Adrenal gland (tissue), 12 donors: ENCODE results near the gene CTDSP2. TPM values are rescaled to one million over a fixed set of nuclear protein-coding genes. Genes with fewer than 3 reads are reported as not detected.
A peak's percentile ranks its signal among the peaks of the same experiment; 100 is the strongest.

Source experiments
- DNase-seq, 7 donors: peaks; one replicate each; pipeline ENCODE4 v3.0.0-alpha.2; 2019 to 2020
- H3K27ac ChIP-seq, 5 donors: fragments of 200-600 bp; sonication (generic) in 4 of 5; 1 replicate in 3 of 5; 2 replicates in 2 of 5; pipeline versions ENCODE4 v1.5.1 to v1.8.0; 2016 to 2020; ENCODE audit warnings: mild to moderate bottlenecking in 1 of 5
- H3K27me3 ChIP-seq: fragments of 200-600 bp; 2 replicates; pipeline ENCODE4 v1.8.0; 2021
- H3K36me3 ChIP-seq, 2 donors: fragments of 200-600 bp; replicated peaks in 1 of 2; 1 replicate in 1 of 2; 2 replicates in 1 of 2; pipeline versions ENCODE4 v1.5.1 to v1.8.0; 2018 to 2022
- H3K4me1 ChIP-seq, 2 donors: fragments of 200-600 bp; replicated peaks in 1 of 2; 1 replicate in 1 of 2; 2 replicates in 1 of 2; pipeline versions ENCODE4 v1.5.1 to v1.8.0; 2018 to 2021
- H3K4me3 ChIP-seq, 4 donors: fragments of 200-600 bp; sonication (generic) in 3 of 4; one replicate each; pipeline ENCODE4 v1.5.1; 2016 to 2018
- H3K9me3 ChIP-seq, 3 donors: fragments of 200-600 bp; sonication (generic) in 1 of 3; replicated peaks in 1 of 3; 1 replicate in 2 of 3; 2 replicates in 1 of 3; pipeline versions ENCODE4 v1.5.1 to v1.8.0; 2016 to 2021
- POLR2A ChIP-seq, 2 donors: fragments of 450-650 bp; IDR thresholded peaks; one replicate each; pipeline ENCODE4 v1.6.1; 2017; ENCODE audit warnings: antibody characterized with exemption in 2 of 2, mild to moderate bottlenecking in 2 of 2, moderate library complexity in 1 of 2
- WGBS, 4 donors: extraction: QIAGEN DNeasy Blood & Tissue Kit in 2 of 4; methylation state at CpG; one replicate each; pipeline versions ENCODE4 v1.1.5 to v1.1.7; 2013 to 2017; 5-methylcytosine and 5-hydroxymethylcytosine counted together
- intact Hi-C, 2 donors: fragments of 100-400 bp; cut with DNase I; formaldehyde crosslinking; loops; one replicate each; pipeline versions ENCODE4 v1.14.1 to v1.15.0; 2022 to 2023
- polyA plus RNA-seq, 3 donors: library from polyadenylated mRNA; stranded (reverse); fragments of 200-250 nt in 2 of 3; fragments of 350-450 nt in 1 of 3; fragmentation: Illumina TruSeq in 1 of 3; extraction: RNeasy Lipid Tissue Mini Kit (QIAGEN cat#74804) in 1 of 3; gene quantifications; one replicate each; pipeline ENCODE4 v1.2.3, GENCODE V29; 2013 to 2014
- total RNA-seq, 9 donors: library from RNA; depleted of rRNA in 4 of 9; stranded (reverse); fragments of >200 nt in 4 of 9; fragments of 120-200 nt in 1 of 9; fragmentation: NEBNext Ultra II Directional in 1 of 9; extraction: Animal tissue kit (Norgen Biotek cat#: 25700) in 1 of 9; gene quantifications; one replicate each; pipeline versions ENCODE4 v1.1.0 to v1.2.4, GENCODE V29; 2013 to 2023
- TF ChIP-seq, protein P1 (sequence below), 6 experiments: fragments of 450-650 bp in 4 of 6; fragments of 200-600 bp in 2 of 6; sonication (generic) in 1 of 6; IDR thresholded peaks; 1 replicate in 5 of 6; 2 replicates in 1 of 6; pipeline versions ENCODE4 v1.5.1 to v1.8.0; 2016 to 2021; ENCODE audit warnings: antibody characterized with exemption in 6 of 6, mild to moderate bottlenecking in 2 of 6, moderate library complexity in 1 of 6
- donor health status: healthy with polysubstance abuse.
- donor health status: Bipolar disorder and iron deficiency.
- donor health status: DM: yes; HTN: yes; CAD: no.
- donor health status: DM: no; HTN: no; CAD: no.
- donor health status: DM: no; HTN: no; CAD: no.
- donor health status: DM: yes; HTN: yes; CAD: no.

The CTDSP2 gene
- total and polyA plus RNA-seq, 12 donors: 42.9 to 275 (median 192) TPM

DNA sequence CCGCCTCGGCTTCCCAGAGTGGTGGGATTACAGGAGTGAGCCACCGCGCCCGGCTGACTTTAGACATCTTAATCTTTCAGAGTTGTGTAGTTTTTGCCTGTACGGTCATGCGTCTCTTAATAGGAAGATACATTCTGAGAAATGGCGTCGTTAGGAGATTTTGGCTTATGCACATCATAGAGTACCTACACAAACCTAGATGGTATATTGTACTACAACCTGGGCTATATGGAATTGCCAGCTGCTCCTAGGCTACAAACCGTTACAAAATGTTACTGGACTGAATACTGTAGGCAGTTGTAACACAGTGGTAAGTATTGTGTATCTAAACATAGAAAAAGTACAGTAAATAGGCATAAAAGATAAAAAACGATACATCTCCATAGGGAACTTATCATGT is 62.7 kb downstream of the CTDSP2 start:
- WGBS, 4 donors: 86 to 90% (median 88%) methylated on average over 11 of the region's 11 CpGs
- intact Hi-C loops: no loop called here

GRCh38 chr12:57783466-57783801 is 63.1 kb downstream of the CTDSP2 start:
- no peak for TF ChIP-seq POLR2A (IDR thresholded peaks at IDR 0.05)
- TF ChIP-seq, protein P1, sequence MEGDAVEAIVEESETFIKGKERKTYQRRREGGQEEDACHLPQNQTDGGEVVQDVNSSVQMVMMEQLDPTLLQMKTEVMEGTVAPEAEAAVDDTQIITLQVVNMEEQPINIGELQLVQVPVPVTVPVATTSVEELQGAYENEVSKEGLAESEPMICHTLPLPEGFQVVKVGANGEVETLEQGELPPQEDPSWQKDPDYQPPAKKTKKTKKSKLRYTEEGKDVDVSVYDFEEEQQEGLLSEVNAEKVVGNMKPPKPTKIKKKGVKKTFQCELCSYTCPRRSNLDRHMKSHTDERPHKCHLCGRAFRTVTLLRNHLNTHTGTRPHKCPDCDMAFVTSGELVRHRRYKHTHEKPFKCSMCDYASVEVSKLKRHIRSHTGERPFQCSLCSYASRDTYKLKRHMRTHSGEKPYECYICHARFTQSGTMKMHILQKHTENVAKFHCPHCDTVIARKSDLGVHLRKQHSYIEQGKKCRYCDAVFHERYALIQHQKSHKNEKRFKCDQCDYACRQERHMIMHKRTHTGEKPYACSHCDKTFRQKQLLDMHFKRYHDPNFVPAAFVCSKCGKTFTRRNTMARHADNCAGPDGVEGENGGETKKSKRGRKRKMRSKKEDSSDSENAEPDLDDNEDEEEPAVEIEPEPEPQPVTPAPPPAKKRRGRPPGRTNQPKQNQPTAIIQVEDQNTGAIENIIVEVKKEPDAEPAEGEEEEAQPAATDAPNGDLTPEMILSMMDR (IDR thresholded peaks at IDR 0.05): no peak
- Histone ChIP-seq H3K36me3 (peaks cover 0 to 39% of the 10 kb centered on the region in 2 donors), H3K4me3 (peak overlapping the region in 2 of 4 donors; percentile 65 to 95), H3K9me3 (no peaks in the 10 kb centered on the region), H3K4me1 (peaks cover 7 to 15% of the 10 kb centered on the region in 2 donors), H3K27me3 (no peaks in the 10 kb centered on the region), H3K27ac (peak overlapping the region in 2 of 5 donors; percentile 68 to 69)
- WGBS, 4 donors: 78 to 84% (median 81%) methylated on average over 12 of the region's 12 CpGs
- DNase-seq: no peak
- intact Hi-C loops: no loop called here

More for the DNA sequence above, 62.7 kb downstream of the CTDSP2 start:
- Histone ChIP-seq H3K4me1 (peaks cover 7 to 15% of the 10 kb centered on the region in 2 donors), H3K36me3 (peaks cover 0 to 44% of the 10 kb centered on the region in 2 donors), H3K27me3 (no peaks in the 10 kb centered on the region), H3K4me3 (no peak overlapping the region), H3K27ac (no peak overlapping the region), H3K9me3 (no peaks in the 10 kb centered on the region)
- DNase-seq: no peak
- TF ChIP-seq, protein P1 (IDR thresholded peaks at IDR 0.05): no peak
- TF ChIP-seq POLR2A (IDR thresholded peaks at IDR 0.05): no peak

DNA sequence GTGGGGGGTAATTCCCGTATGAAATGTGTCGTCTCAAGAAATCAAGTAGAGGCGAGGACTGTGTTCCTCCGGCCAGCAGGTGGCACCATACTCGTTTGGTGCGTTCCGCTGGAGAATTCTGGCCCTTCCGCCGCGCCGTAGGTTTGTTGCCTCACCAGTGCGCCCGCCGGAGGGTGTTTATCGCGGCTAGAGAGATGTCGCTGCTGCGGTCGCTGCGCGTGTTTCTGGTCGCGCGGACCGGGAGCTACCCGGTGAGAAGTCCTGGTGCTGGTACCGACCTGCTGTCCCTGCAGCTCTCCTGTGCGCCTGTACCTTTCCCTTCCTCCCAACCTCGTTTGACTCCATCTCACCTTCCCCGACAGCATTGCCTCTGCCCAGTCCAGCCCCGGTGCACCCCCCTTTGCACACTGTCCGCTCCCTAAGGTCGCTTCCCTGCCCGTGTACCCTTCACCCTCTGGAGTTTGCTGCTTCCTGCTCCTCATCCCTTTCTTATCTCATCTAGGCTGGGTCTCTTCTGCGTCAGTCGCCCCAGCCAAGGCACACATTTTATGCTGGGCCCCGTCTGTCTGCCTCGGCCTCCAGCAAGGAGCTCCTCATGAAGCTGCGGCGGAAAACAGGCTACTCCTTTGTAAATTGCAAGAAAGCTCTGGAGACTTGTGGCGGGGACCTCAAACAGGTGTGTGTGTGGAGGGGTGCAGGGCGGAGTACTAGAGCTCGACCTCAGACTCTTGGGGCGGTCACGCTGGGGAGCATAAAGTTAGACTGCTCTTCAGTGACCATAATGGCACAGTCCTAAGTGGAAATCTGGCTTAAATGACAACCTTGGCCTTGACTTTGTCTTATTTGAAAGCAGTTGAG is 63.7 kb downstream of the CTDSP2 start, which contains the start of gene TSFM:
Gene TSFM (plus strand): TSS at position 180 of the 858 bp plus-strand sequence. CDS start 15 bp downstream, at position 195.
- Histone ChIP-seq H3K4me3 (peak within 1 kb of the TSS; percentile 46 to 95 (median 78)), H3K27me3 (no peaks in the 10 kb centered on the region), H3K9me3 (no peaks in the 10 kb centered on the region), H3K4me1 (peaks cover 7 to 15% of the 10 kb centered on the region in 2 donors), H3K36me3 (peaks cover 0 to 33% of the 10 kb centered on the region in 2 donors), H3K27ac (peak within 1 kb of the TSS in 4 of 5 donors; percentile 44 to 83 (median 68))
- intact Hi-C loops: no loop called here
- TF ChIP-seq POLR2A (IDR thresholded peaks at IDR 0.05): peak in 1 of 2 donors; percentile 79
- TF ChIP-seq, protein P1 (IDR thresholded peaks at IDR 0.05): peak; percentile 89 to 98 (median 96)
- peak; percentile 95 to 99 (median 97) for DNase-seq
- 0 to 2% (median 1%) methylated on average over 29 to 45 of the region's 45 CpGs for WGBS, 4 donors

DNA sequence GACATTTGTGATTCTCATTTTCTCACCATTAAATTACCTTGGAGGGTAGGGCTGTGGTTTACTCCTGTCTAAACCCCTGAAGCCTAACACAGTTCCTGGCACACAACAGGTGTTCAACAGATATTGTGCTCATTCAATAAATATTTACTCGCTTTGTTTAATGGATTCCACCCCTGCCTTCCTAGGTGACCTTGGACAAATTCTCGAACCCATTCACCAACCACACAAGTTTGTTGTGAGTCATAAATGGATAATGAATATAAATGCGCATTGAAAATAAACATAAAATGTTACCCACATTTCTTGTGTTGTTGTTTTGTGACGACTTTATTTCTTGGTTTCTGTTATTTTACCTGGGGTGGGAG is 64.3 kb downstream of the CTDSP2 start:
- Histone ChIP-seq H3K36me3 (peaks cover 0 to 27% of the 10 kb centered on the region in 2 donors), H3K4me1 (peaks cover 7 to 15% of the 10 kb centered on the region in 2 donors), H3K9me3 (no peaks in the 10 kb centered on the region), H3K27ac (peak overlapping the region in 2 of 5 donors; percentile 14 to 43), H3K4me3 (peak overlapping the region in 2 of 4 donors; percentile 65 to 95), H3K27me3 (no peaks in the 10 kb centered on the region)
- intact Hi-C loops: no loop called here
- no peak for DNase-seq
- no peak for TF ChIP-seq POLR2A (IDR thresholded peaks at IDR 0.05)
- WGBS, 4 donors: 7 to 13% (median 12%) methylated on average over 4 of the region's 4 CpGs
